K562 (cell line): Measurements from ENCODE around the gene SVOP. TPM values are rescaled to one million over a fixed set of nuclear protein-coding genes. Genes with fewer than 3 reads are reported as not detected.

ENCODE experiments used
- ATAC-seq: fragments of 200-7000 bp; cut with Tn5 transposase; 3 replicates; pipeline ENCODE4 v1.9.1; 2020; ENCODE audit warnings: moderate library complexity
- BruUV-seq: library from RNA; stranded (reverse); fragments of 400-500 nt; replicated peaks from 2 replicates; lab custom pipeline; 2021; lab: Mats Ljungman, UMichigan
- CTCF ChIA-PET: fragments of 300-600 bp; formaldehyde crosslinking; extraction: SDS; loops from one replicate; lab custom pipeline; 2021; ENCODE audit warnings: low intra/inter-chr PET ratio; lab: Yijun Ruan, JAX
- POLR2A ChIA-PET: fragments of 300-600, 350-650 bp; sonication (Branson Sonifier 250); formaldehyde crosslinking; extraction: SDS; loops from one replicate; lab custom pipeline; 2021; ENCODE audit warnings: antibody characterized with exemption, inconsistent platforms; lab: Yijun Ruan, JAX
- DNase-seq, 4 experiments: peaks; one replicate each; pipeline versions ENCODE4 v3.0.0 to v3.0.0-alpha.2; 2011 to 2018; ENCODE audit warnings: low spot score in 3 of 4, mixed read lengths in 3 of 4; ENCODE audit errors: extremely low read depth in 1 of 4
- FAIRE-seq: peaks from 2 replicates; lab custom pipeline; 2011; peaks lifted over from hg19 to GRCh38; lab: Jason Lieb, UNC
- H2AFZ ChIP-seq: 2 replicates; pipeline ENCODE4 v1.6.0; 2011; ENCODE audit warnings: low read depth, low read length, control low read depth, inconsistent platforms
- H3K27ac ChIP-seq: fragments of 200-600 bp; 3 replicates; pipeline ENCODE4 v1.8.0; 2011; ENCODE audit warnings: low read depth, mild to moderate bottlenecking, control low read depth, inconsistent platforms, low read length, moderate library complexity, mixed read lengths; ENCODE audit errors: extremely low read depth
- H3K27me3 ChIP-seq, 2 experiments: fragments of 300-600 bp in 1 of 2; 2 replicates in 1 of 2; 3 replicates in 1 of 2; pipeline versions ENCODE4 v1.6.0 to v1.8.0; 2011; ENCODE audit warnings: inconsistent platforms in 2 of 2, low read length in 2 of 2, mild to moderate bottlenecking in 1 of 2, mixed read lengths in 1 of 2, moderate library complexity in 1 of 2; ENCODE audit not compliant: control insufficient read depth in 2 of 2, insufficient read depth in 2 of 2
- H3K36me3 ChIP-seq: fragments of 300-600 bp; 3 replicates; pipeline ENCODE4 v1.8.0; 2011; ENCODE audit warnings: mild to moderate bottlenecking, low read length, inconsistent platforms; ENCODE audit not compliant: control insufficient read depth, insufficient read depth
- H3K4me1 ChIP-seq, 2 experiments: fragments of 200-600 bp in 1 of 2; replicated peaks in 1 of 2; 2 replicates in 1 of 2; 3 replicates in 1 of 2; pipeline versions ENCODE4 v1.5.1 to v1.8.0; 2011; ENCODE audit warnings: inconsistent platforms in 2 of 2, low read length in 2 of 2, mild to moderate bottlenecking in 1 of 2, mixed read lengths in 1 of 2, moderate library complexity in 1 of 2; ENCODE audit not compliant: control insufficient read depth in 2 of 2, insufficient read depth in 2 of 2
- H3K4me2 ChIP-seq: 2 replicates; pipeline ENCODE4 v1.6.1; 2011; ENCODE audit warnings: low read length, control low read depth, inconsistent platforms, mixed read lengths; ENCODE audit not compliant: insufficient read depth
- H3K4me3 ChIP-seq: fragments of 200-600 bp; sonication (generic), shearing (Covaris generic); 2 replicates; pipeline ENCODE4 v1.5.1; 2016; ENCODE audit warnings: control low read depth, inconsistent platforms
- H3K79me2 ChIP-seq: fragments of 200-600 bp; 3 replicates; pipeline ENCODE4 v1.8.0; 2011; ENCODE audit warnings: low read length, inconsistent platforms; ENCODE audit not compliant: control insufficient read depth, insufficient read depth
- H3K9ac ChIP-seq, 2 experiments: 2 replicates each; pipeline versions ENCODE4 v1.6.0 to v1.6.1; 2011; ENCODE audit warnings: low read depth in 2 of 2, low read length in 2 of 2, control low read depth in 1 of 2, inconsistent platforms in 1 of 2, mild to moderate bottlenecking in 1 of 2, mixed read lengths in 1 of 2; ENCODE audit not compliant: insufficient read depth in 1 of 2
- H3K9me1 ChIP-seq: one replicate; pipeline ENCODE4 v1.6.0; 2011; ENCODE audit warnings: inconsistent platforms, mild to moderate bottlenecking, low read length, moderate library complexity; ENCODE audit not compliant: control insufficient read depth, insufficient read depth
- H3K9me3 ChIP-seq: replicated peaks from 2 replicates; pipeline ENCODE4 v1.5.1; 2011; ENCODE audit warnings: low read depth, low read length, inconsistent platforms; ENCODE audit not compliant: control insufficient read depth, insufficient read depth
- H4K20me1 ChIP-seq: replicated peaks from 2 replicates; pipeline ENCODE4 v1.6.1; 2011; ENCODE audit warnings: low read length, inconsistent platforms, mixed read lengths; ENCODE audit not compliant: control insufficient read depth, insufficient read depth
- ARNT ChIP-seq, 2 experiments: fragments of 450-650 bp; IDR thresholded peaks; 2 replicates each; pipeline ENCODE4 v1.6.1; 2016; ENCODE audit warnings: mild to moderate bottlenecking in 1 of 2
- BRF1 ChIP-seq: IDR thresholded peaks from 3 replicates; pipeline ENCODE4 v1.6.1; 2011; ENCODE audit warnings: borderline replicate concordance, mild to moderate bottlenecking; ENCODE audit not compliant: insufficient read length; ENCODE audit errors: extremely low read depth
- CBX2 ChIP-seq: fragments of 200-600 bp; sonication (generic); IDR thresholded peaks from one replicate; pipeline ENCODE4 v1.6.1; 2012; ENCODE audit warnings: mild to moderate bottlenecking, low read length, inconsistent platforms; ENCODE audit not compliant: insufficient read depth, poor library complexity, severe bottlenecking
- CREBBP ChIP-seq: IDR thresholded peaks from one replicate; pipeline ENCODE4 v1.6.1; 2012; ENCODE audit warnings: low read depth, mild to moderate bottlenecking, control low read depth, inconsistent platforms, low read length
- FOXA1 ChIP-seq: fragments of 450-650 bp; IDR thresholded peaks from 2 replicates; pipeline ENCODE4 v1.6.1; 2016; ENCODE audit warnings: mild to moderate bottlenecking, borderline replicate concordance
- KDM1A ChIP-seq, 2 experiments: fragments of 450-650 bp; IDR thresholded peaks; 2 replicates each; pipeline ENCODE4 v1.6.1; 2016; ENCODE audit warnings: mild to moderate bottlenecking in 2 of 2
- KLF6 ChIP-seq: fragments of 250-450 bp; sonication (Bioruptor Pico); IDR thresholded peaks from 2 replicates; pipeline ENCODE4 v1.4.0; 2020; ENCODE audit warnings: mild to moderate bottlenecking, moderate library complexity, borderline replicate concordance
- NFE2L1 ChIP-seq: fragments of 450-650 bp; IDR thresholded peaks from 2 replicates; pipeline ENCODE4 v1.6.1; 2016; ENCODE audit warnings: missing genetic modification characterization, low read depth, mild to moderate bottlenecking, missing compliant biosample characterization, moderate library complexity, borderline replicate concordance
- PBX2 ChIP-seq, 2 experiments: IDR thresholded peaks in 1 of 2; conservative IDR thresholded peaks in 1 of 2; 2 replicates each; pipeline ENCODE4 v1.6.1; 2016; ENCODE audit warnings: low read depth in 2 of 2, mild to moderate bottlenecking in 1 of 2, missing compliant biosample characterization in 1 of 2, missing genetic modification characterization in 1 of 2, moderate library complexity in 1 of 2
- PKNOX1 ChIP-seq: fragments of 450-650 bp; IDR thresholded peaks from 2 replicates; pipeline ENCODE4 v1.6.1; 2016
- POLR2A ChIP-seq: fragments of 450-650 bp; conservative IDR thresholded peaks from 2 replicates; pipeline ENCODE4 v1.6.1; 2016
- TEAD4 ChIP-seq, 2 experiments: sonication (generic) in 1 of 2; formaldehyde crosslinking in 1 of 2; IDR thresholded peaks; 2 replicates each; pipeline versions ENCODE4 v1.6.1 to v1.8.0; 2012 to 2022; ENCODE audit warnings: borderline replicate concordance in 1 of 2, inconsistent platforms in 1 of 2, low read length in 1 of 2, mild to moderate bottlenecking in 1 of 2, missing genetic modification reagents in 1 of 2
- ZBTB2 ChIP-seq: fragments of 450-650 bp; IDR thresholded peaks from 2 replicates; pipeline ENCODE4 v1.6.1; 2016; ENCODE audit warnings: antibody characterized with exemption
- WGBS: fragments of 100-300 bp; shearing (Covaris generic); methylation state at CpG from one replicate; pipeline ENCODE4 v1.1.6; 2016; ENCODE audit warnings: low coverage, mixed read lengths; ENCODE audit not compliant: insufficient coverage; ENCODE audit errors: missing lambda C conversion rate; 5-methylcytosine and 5-hydroxymethylcytosine counted together
- in situ Hi-C: fragments of 300-500 bp; cut with MboI; formaldehyde crosslinking; loops from 4 replicates; pipeline ENCODE4 v1.15.0; 2018; ENCODE audit warnings: inconsistent platforms, mixed read lengths
- intact Hi-C: fragments of 100-400 bp; cut with micrococcal nuclease; formaldehyde crosslinking; loops from 2 replicates; pipeline ENCODE4 v1.14.2; 2022
- polyA plus RNA-seq, 8 experiments: library from polyadenylated mRNA; depleted of rRNA in 4 of 8; stranded (reverse) in 5 of 8; unstranded in 3 of 8; fragments of >200 nt; fragmentation: Nextera tagmentation in 2 of 8; fragmentation: Illumina TruSeq in 1 of 8; extraction: Ambion mirVana in 2 of 8; extraction: Trizol in 1 of 8; gene quantifications; 2 replicates each; pipeline versions ENCODE4 v1.2.1 to v1.2.3, GENCODE V29; 2011 to 2014; ENCODE audit warnings: inconsistent platforms in 1 of 8, missing spikeins in 1 of 8
- total RNA-seq, 7 experiments: library from RNA; depleted of rRNA in 6 of 7; stranded (reverse); fragments of >200 nt in 6 of 7; fragmentation: Illumina TruSeq in 2 of 7; extraction: Trizol in 2 of 7; gene quantifications; 2 replicates each; pipeline versions ENCODE4 v1.2.1 to v1.2.3, GENCODE V29; 2011 to 2021; ENCODE audit warnings: low replicate concordance in 1 of 7
- TF ChIP-seq, protein P1 (sequence below): fragments of 200-800 bp; sonication (Bioruptor generic); IDR thresholded peaks from 2 replicates; pipeline ENCODE4 v1.6.1; 2017; ENCODE audit warnings: missing genetic modification characterization, missing compliant biosample characterization

Gene SVOP
- total and polyA plus RNA-seq, 9 of the 15 experiments (the other 6 are each of a cell fraction or from before 2014, with no cell fraction given): 0.01 to 0.09 (median 0.06) TPM; not detected in 1

DNA sequence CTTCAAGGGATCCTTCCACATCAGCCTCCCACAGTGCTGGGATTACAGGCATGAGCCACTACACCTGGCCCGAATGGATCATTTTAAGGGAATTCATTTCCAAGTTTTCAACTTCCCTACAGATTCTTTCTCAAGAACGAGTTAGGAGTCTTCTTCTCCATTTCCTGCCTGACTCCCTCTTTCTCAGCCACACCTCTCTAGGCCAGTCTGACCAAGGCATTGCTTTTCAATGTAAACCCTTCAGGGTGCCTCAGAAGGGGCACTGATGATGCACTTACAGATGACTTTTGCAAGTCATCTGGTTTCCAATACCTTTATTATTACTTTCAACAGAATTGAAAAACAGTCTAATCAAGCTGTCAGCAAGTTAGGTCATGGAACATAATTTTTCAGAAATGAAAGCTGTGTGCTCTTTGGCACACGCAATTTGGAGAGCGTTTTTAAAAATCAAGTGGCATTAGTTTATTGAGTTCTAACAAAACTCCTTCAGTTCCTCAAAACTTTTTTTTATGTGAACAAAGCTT, 47.2 kb downstream of the SVOP start:
- ChIA-PET CTCF (no interaction called here), POLR2A (no interaction called here)
- Histone ChIP-seq H3K4me3 (no peak overlapping the region), H3K9ac (no peak overlapping the region), H3K4me2 (no peak overlapping the region), H3K79me2 (no peaks in the 10 kb centered on the region), H3K27me3 (peaks cover 5 to 18% of the 10 kb centered on the region in 2 experiments; a peak in 4 of 5 replicates), H3K9me1 (no peaks in the 10 kb centered on the region), H3K9me3 (no peaks in the 10 kb centered on the region), H2AFZ (no peak overlapping the region), H3K27ac (no peak overlapping the region), H3K36me3 (no peaks in the 10 kb centered on the region), H3K4me1 (no peaks in the 10 kb centered on the region), H4K20me1 (no peaks in the 10 kb centered on the region)
- 0% methylated on average over 4 of the region's 4 CpGs for WGBS
- no TSS peak for BruUV-seq
- intact Hi-C loops: no loop called here
- DNase-seq (no peak), FAIRE-seq (no peak), ATAC-seq (no peak)
- in situ Hi-C loops: no loop called here
- TF ChIP-seq PKNOX1: no peak
- no peak for TF ChIP-seq NFE2L1
- no peak for TF ChIP-seq TEAD4 (IDR thresholded peaks at IDR 0.05; ENCODE audit: low read length)
- TF ChIP-seq TEAD4 (CRISPR knock-in tag; IDR thresholded peaks at IDR 0.05; ENCODE audit: borderline replicate concordance): no peak
- no peak for TF ChIP-seq ZBTB2
- no peak for TF ChIP-seq KDM1A (IDR thresholded peaks at IDR 0.05)
- TF ChIP-seq, protein P1, sequence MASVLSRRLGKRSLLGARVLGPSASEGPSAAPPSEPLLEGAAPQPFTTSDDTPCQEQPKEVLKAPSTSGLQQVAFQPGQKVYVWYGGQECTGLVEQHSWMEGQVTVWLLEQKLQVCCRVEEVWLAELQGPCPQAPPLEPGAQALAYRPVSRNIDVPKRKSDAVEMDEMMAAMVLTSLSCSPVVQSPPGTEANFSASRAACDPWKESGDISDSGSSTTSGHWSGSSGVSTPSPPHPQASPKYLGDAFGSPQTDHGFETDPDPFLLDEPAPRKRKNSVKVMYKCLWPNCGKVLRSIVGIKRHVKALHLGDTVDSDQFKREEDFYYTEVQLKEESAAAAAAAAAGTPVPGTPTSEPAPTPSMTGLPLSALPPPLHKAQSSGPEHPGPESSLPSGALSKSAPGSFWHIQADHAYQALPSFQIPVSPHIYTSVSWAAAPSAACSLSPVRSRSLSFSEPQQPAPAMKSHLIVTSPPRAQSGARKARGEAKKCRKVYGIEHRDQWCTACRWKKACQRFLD (CRISPR knock-in tag): no peak
- TF ChIP-seq CREBBP: no peak
- no peak for TF ChIP-seq FOXA1
- no peak for TF ChIP-seq ARNT (IDR thresholded peaks at IDR 0.05)
- no peak for TF ChIP-seq POLR2A
- TF ChIP-seq KLF6 (CRISPR knock-in tag): no peak
- TF ChIP-seq BRF1: no peak
- no peak for TF ChIP-seq PBX2 (CRISPR knock-in tag; IDR thresholded peaks at IDR 0.05; ENCODE audit: low read depth)
- TF ChIP-seq PBX2 (tag; conservative IDR thresholded peaks at IDR 0.05; ENCODE audit: low read depth): no peak
- no peak for TF ChIP-seq CBX2
